Measurements from ENCODE around the gene ARHGAP24.

ARHGAP24 gene

GRCh38 chr4:85736571-85736970 is 261.6 kb downstream of the ARHGAP24 start:
- Histone ChIP-seq H3K4me3 (ENCODE audit: insufficient read depth, low read length, poor library complexity, severe bottlenecking) (no peak overlapping the region), H3K4me2 (ENCODE audit: low read depth, low read length, poor library complexity, severe bottlenecking) (no peak overlapping the region)

GRCh38 chr4:85737254-85737653 is 262.3 kb downstream of the ARHGAP24 start:
- H3K79me2 ChIP-seq (ENCODE audit: insufficient read depth, low read length) = no peaks in the 10 kb centered on the region; the same call in 1 of the 2 replicates
- no peak overlapping the region for H3K9ac ChIP-seq (ENCODE audit: low read length)
- no peak overlapping the region for H3K4me2 ChIP-seq (ENCODE audit: low read depth, low read length, poor library complexity, severe bottlenecking)
- no peak overlapping the region for H3K27ac ChIP-seq (ENCODE audit: low read depth, low read length)
- H2AFZ ChIP-seq (ENCODE audit: low read depth, low read length, severe bottlenecking) = no peak overlapping the region
- no peaks in the 10 kb centered on the region for H3K36me3 ChIP-seq (ENCODE audit: low read length)
- no peak overlapping the region for H3K4me3 ChIP-seq (ENCODE audit: insufficient read depth, low read length, poor library complexity, severe bottlenecking)
- no peaks in the 10 kb centered on the region for H3F3A ChIP-seq (ENCODE audit: insufficient read depth)
- TF ChIP-seq CTCF (IDR thresholded peaks at IDR 0.05; ENCODE audit: insufficient read depth, low read length, poor library complexity, severe bottlenecking) = no peak
- no peak for TF ChIP-seq EZH2phosphoT487 (conservative IDR thresholded peaks at IDR 0.05; ENCODE audit: low read length)
- no peaks in the 10 kb centered on the region for H3K9me2 ChIP-seq (replicated peaks; ENCODE audit: insufficient read depth, low read length)
- H3K9me3 ChIP-seq (ENCODE audit: insufficient read depth, low read length) = no peaks in the 10 kb centered on the region
- H3K27me3 ChIP-seq (ENCODE audit: low read length) = no peaks in the 10 kb centered on the region
- no peaks in the 10 kb centered on the region for H4K20me1 ChIP-seq (ENCODE audit: low read depth, low read length)

More at GRCh38 chr4:85736571-85736970, 261.6 kb downstream of the ARHGAP24 start:
- Histone ChIP-seq H3F3A (ENCODE audit: insufficient read depth) (no peaks in the 10 kb centered on the region), H3K9me3 (ENCODE audit: insufficient read depth, low read length) (no peaks in the 10 kb centered on the region), H3K27me3 (ENCODE audit: low read length) (no peaks in the 10 kb centered on the region), H3K9me2 (replicated peaks; ENCODE audit: insufficient read depth, low read length) (no peaks in the 10 kb centered on the region), H2AFZ (ENCODE audit: low read depth, low read length, severe bottlenecking) (no peak overlapping the region), H3K36me3 (ENCODE audit: low read length) (no peaks in the 10 kb centered on the region), H3K79me2 (ENCODE audit: insufficient read depth, low read length) (no peaks in the 10 kb centered on the region), H4K20me1 (ENCODE audit: low read depth, low read length) (no peaks in the 10 kb centered on the region), H3K9ac (ENCODE audit: low read length) (no peak overlapping the region), H3K27ac (ENCODE audit: low read depth, low read length) (no peak overlapping the region)
- no peak for TF ChIP-seq CTCF (IDR thresholded peaks at IDR 0.05; ENCODE audit: insufficient read depth, low read length, poor library complexity, severe bottlenecking)
- TF ChIP-seq EZH2phosphoT487 (conservative IDR thresholded peaks at IDR 0.05; ENCODE audit: low read length) = no peak

- Histone ChIP-seq H2AFZ (ENCODE audit: low read depth, low read length, severe bottlenecking) (no peak overlapping the region), H3K9ac (ENCODE audit: low read length) (no peak overlapping the region), H3K9me3 (ENCODE audit: insufficient read depth, low read length) (no peaks in the 10 kb centered on the region), H3K27ac (ENCODE audit: low read depth, low read length) (no peak overlapping the region), H3K4me2 (ENCODE audit: low read depth, low read length, poor library complexity, severe bottlenecking) (no peak overlapping the region), H3K79me2 (ENCODE audit: insufficient read depth, low read length) (no peaks in the 10 kb centered on the region; the same call in 1 of the 2 replicates), H3K4me3 (ENCODE audit: insufficient read depth, low read length, poor library complexity, severe bottlenecking) (no peak overlapping the region), H3K9me2 (replicated peaks; ENCODE audit: insufficient read depth, low read length) (no peaks in the 10 kb centered on the region), H3F3A (ENCODE audit: insufficient read depth) (no peaks in the 10 kb centered on the region), H3K36me3 (ENCODE audit: low read length) (no peaks in the 10 kb centered on the region), H4K20me1 (ENCODE audit: low read depth, low read length) (no peaks in the 10 kb centered on the region), H3K27me3 (ENCODE audit: low read length) (no peaks in the 10 kb centered on the region)
- TF ChIP-seq EZH2phosphoT487 (conservative IDR thresholded peaks at IDR 0.05; ENCODE audit: low read length) = no peak
- no peak for TF ChIP-seq CTCF (IDR thresholded peaks at IDR 0.05; ENCODE audit: insufficient read depth, low read length, poor library complexity, severe bottlenecking)
These were observed 263.8 kb downstream of the ARHGAP24 start for GRCh38 chr4:85738721-85739120.
